Astrocyte of the spinal cord (primary cell): ENCODE results near the gene HOXA10.

Experiments
- DNase-seq: peaks from one replicate; pipeline ENCODE4 v3.0.0; 2011; ENCODE audit warnings: low read depth, low spot score
- H3K4me3 ChIP-seq: 2 replicates; pipeline ENCODE4 v1.5.1; 2011; ENCODE audit warnings: low read depth, mild to moderate bottlenecking, low read length, moderate library complexity
- CTCF ChIP-seq: IDR thresholded peaks from 2 replicates; pipeline ENCODE4 v1.5.1; 2012; ENCODE audit warnings: low read depth, mild to moderate bottlenecking, low read length, inconsistent platforms
- in situ Hi-C: cut with HindIII; loops from 2 replicates; pipeline ENCODE4 v1.10.0; 2017; ENCODE audit warnings: low sequenced_read_pairs

The HOXA10 gene

GRCh38 chr7:27180431-27181420 is 6.6 kb upstream of the HOXA10 start:
- TF ChIP-seq CTCF: no peak
- in situ Hi-C loops: no loop called here
- DNase-seq: no peak
- no peak overlapping the region for H3K4me3 ChIP-seq

- DNase-seq: peak; percentile 55
- in situ Hi-C loops: no loop called here
- no peak overlapping the region for H3K4me3 ChIP-seq
- TF ChIP-seq CTCF: peak; percentile 90
These were observed 5.6 kb upstream of the HOXA10 start for GRCh38 chr7:27179503-27180430.

- DNase-seq: no peak
These were observed 4.9 kb upstream of the HOXA10 start for GRCh38 chr7:27179030-27179429.

GRCh38 chr7:27178366-27178765 is 4.2 kb upstream of the HOXA10 start:
- TF ChIP-seq CTCF: no peak
- in situ Hi-C loops: no loop called here
- H3K4me3 ChIP-seq: no peak overlapping the region
- DNase-seq: no peak

More at GRCh38 chr7:27179030-27179429, 4.9 kb upstream of the HOXA10 start:
- in situ Hi-C loops: no loop called here
- H3K4me3 ChIP-seq: no peak overlapping the region
- no peak for TF ChIP-seq CTCF

GRCh38 chr7:27177795-27178320 is 3.7 kb upstream of the HOXA10 start:
- no peak overlapping the region for H3K4me3 ChIP-seq
- TF ChIP-seq CTCF: no peak
- in situ Hi-C loops: no loop called here
- DNase-seq: no peak

- TF ChIP-seq CTCF: no peak
- in situ Hi-C loops: no loop called here
- no peak overlapping the region for H3K4me3 ChIP-seq
- no peak for DNase-seq
These were observed 3.1 kb upstream of the HOXA10 start for GRCh38 chr7:27176962-27177794.
